Left lung (tissue), 10 donors: Measurements from ENCODE around the gene CAV1. TPM values are rescaled to one million over a fixed set of nuclear protein-coding genes. Genes with fewer than 3 reads are reported as not detected.
"Not testable (repeated sequence)": the region's sequence is repeated elsewhere in the genome, so short reads cannot be mapped to it uniquely, and the experiment has no call there.

Experiments used
- ATAC-seq: fragments of 200-7000 bp; cut with Tn5 transposase; one replicate; pipeline ENCODE4 v1.9.1; 2020; ENCODE audit warnings: moderate library complexity
- DNase-seq, 4 donors: peaks; one replicate each; pipeline ENCODE4 v3.0.0-alpha.2; 2013 to 2020
- H3K27ac ChIP-seq, 2 donors: fragments of 200-600 bp; sonication (generic) in 1 of 2; one replicate each; pipeline versions ENCODE4 v1.5.0 to v1.8.0; 2020 to 2021
- H3K27me3 ChIP-seq, 2 donors: fragments of 200-600 bp; sonication (generic) in 1 of 2; one replicate each; pipeline versions ENCODE4 v1.5.0 to v1.8.0; 2020 to 2021
- H3K36me3 ChIP-seq, 2 donors: fragments of 200-600 bp; sonication (generic) in 1 of 2; one replicate each; pipeline versions ENCODE4 v1.5.0 to v1.8.0; 2020 to 2021
- H3K4me1 ChIP-seq, 2 donors: fragments of 200-600 bp; one replicate each; pipeline ENCODE4 v1.8.0; 2021
- H3K4me3 ChIP-seq, 2 donors: fragments of 200-600 bp; sonication (generic) in 1 of 2; one replicate each; pipeline versions ENCODE4 v1.5.0 to v1.8.0; 2020 to 2021; ENCODE audit warnings: mild to moderate bottlenecking in 1 of 2
- H3K9me3 ChIP-seq, 2 donors: fragments of 200-600 bp; sonication (generic) in 1 of 2; one replicate each; pipeline versions ENCODE4 v1.5.0 to v1.8.0; 2020 to 2021
- intact Hi-C, 2 donors: fragments of 100-400 bp; cut with DNase I; formaldehyde crosslinking; loops; one replicate each; pipeline versions ENCODE4 v1.11.2 to v1.14.2; 2022
- polyA plus RNA-seq, 6 donors: library from polyadenylated mRNA; unstranded; fragments of 120-200 nt; gene quantifications; one replicate each; pipeline ENCODE4 v1.2.1, GENCODE V29; 2013; ENCODE audit not compliant: insufficient read length in 6 of 6
- total RNA-seq, 2 donors: library from RNA; stranded (reverse); fragmentation: NEBNext Ultra II Directional; extraction: Animal tissue kit (Norgen Biotek cat#: 25700); gene quantifications; one replicate each; pipeline ENCODE4 v1.2.1, GENCODE V29; 2021
- TF ChIP-seq, protein P1 (sequence below), 2 donors: fragments of 200-600 bp; sonication (generic) in 1 of 2; IDR thresholded peaks; one replicate each; pipeline versions ENCODE4 v1.5.0 to v1.8.0; 2021; ENCODE audit warnings: antibody characterized with exemption in 2 of 2
- donor health status: DM: no; HTN: yes; CAD: no.
- donor health status: DM: no; HTN: no; CAD: no.

Gene CAV1
- total and polyA plus RNA-seq, 8 donors = 332 to 520 (median 402) TPM

DNA sequence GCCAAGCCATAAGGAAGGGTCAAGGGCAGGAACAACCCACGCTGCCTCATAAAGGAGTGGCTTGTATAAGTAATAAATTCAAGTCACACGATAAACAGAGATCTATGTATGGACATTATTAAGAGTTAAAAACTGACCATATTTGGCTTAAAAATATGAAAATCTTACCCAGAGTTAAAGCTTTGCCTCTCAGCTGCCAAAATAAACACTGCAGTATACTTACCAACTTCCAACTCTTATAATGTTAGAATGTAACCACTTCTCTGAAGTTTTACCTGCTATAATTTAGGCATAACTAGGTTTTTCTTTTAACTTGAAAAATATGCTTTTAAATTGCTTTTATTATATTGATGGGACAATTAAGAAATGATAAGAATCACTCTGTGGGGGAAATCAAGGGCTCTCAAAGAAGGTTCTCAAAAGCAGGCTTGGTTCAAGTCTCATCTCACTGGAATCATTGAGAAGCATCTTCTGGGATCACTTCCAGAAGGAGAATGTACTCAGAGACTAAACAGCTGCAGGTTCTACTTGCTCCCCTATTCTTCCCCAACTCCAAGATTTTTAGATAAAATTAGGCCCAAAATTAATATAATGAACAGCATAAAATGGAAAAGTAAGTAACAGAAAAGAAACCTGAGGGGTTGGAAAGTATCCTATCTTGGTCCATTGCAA lies 41.4 kb upstream of the CAV1 start:
- Histone ChIP-seq H3K4me3 (no peak overlapping the region), H3K4me1 (no peaks in the 10 kb centered on the region), H3K27ac (no peak overlapping the region), H3K27me3 (no peaks in the 10 kb centered on the region), H3K9me3 (no peaks in the 10 kb centered on the region), H3K36me3 (no peaks in the 10 kb centered on the region)
- TF ChIP-seq, protein P1, sequence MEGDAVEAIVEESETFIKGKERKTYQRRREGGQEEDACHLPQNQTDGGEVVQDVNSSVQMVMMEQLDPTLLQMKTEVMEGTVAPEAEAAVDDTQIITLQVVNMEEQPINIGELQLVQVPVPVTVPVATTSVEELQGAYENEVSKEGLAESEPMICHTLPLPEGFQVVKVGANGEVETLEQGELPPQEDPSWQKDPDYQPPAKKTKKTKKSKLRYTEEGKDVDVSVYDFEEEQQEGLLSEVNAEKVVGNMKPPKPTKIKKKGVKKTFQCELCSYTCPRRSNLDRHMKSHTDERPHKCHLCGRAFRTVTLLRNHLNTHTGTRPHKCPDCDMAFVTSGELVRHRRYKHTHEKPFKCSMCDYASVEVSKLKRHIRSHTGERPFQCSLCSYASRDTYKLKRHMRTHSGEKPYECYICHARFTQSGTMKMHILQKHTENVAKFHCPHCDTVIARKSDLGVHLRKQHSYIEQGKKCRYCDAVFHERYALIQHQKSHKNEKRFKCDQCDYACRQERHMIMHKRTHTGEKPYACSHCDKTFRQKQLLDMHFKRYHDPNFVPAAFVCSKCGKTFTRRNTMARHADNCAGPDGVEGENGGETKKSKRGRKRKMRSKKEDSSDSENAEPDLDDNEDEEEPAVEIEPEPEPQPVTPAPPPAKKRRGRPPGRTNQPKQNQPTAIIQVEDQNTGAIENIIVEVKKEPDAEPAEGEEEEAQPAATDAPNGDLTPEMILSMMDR (IDR thresholded peaks at IDR 0.05) = no peak
- ATAC-seq (no peak), DNase-seq (no peak)
- intact Hi-C loops = no loop called here

DNA sequence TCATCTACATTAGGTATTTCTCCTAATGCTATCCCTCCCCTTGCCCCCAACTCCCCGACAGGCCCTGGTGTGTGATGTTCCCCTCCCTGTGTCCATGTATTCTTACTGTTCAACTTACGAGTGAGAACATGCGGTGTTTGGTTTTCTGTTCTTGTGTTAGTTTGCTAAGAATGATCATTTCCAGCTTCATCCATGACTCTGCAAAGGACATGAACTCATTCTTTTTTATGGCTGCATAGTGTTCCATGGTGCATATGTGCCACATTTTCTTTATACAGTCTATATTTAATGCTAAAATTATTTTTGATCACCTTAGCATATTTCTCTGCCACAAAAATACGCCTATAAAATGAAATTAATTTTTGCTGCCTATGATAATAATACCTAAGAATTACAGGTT lies 40.4 kb upstream of the CAV1 start:
- intact Hi-C loops = not testable (repeated sequence)

DNA sequence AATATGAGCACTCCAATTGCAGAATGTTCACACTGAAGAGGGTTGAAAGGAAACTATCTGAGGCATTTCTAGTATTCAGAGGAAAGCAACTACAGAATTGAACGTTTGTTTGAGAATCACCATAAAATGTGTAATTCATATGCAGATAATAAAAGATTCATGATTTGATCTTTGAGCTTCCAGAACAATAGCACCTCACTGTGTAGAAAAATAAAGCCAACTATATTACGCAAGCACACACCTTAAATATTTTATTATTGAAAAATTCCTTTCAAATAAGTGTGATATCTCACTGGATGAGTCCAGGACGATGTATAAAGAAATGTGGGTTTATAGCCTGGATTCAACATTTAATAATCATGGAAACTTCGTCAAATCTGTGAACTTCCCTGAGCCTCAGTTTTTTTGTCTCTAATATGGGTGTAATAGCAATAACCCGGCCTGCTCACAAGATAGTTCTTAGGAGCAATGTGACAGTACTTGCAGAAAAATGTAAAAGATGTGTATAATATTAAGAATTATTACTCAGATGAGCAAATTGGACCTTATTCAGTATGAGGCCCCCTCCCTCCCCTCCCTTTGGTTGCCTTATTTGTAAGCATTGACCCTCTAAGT lies 36.8 kb upstream of the CAV1 start:
- Histone ChIP-seq H3K4me1 (peaks cover 0 to 5% of the 10 kb centered on the region in 2 donors), H3K9me3 (no peaks in the 10 kb centered on the region), H3K27me3 (no peaks in the 10 kb centered on the region), H3K27ac (no peak overlapping the region), H3K36me3 (no peaks in the 10 kb centered on the region), H3K4me3 (no peak overlapping the region)
- intact Hi-C loops = no loop called here
- no peak for DNase-seq
- TF ChIP-seq, protein P1 (IDR thresholded peaks at IDR 0.05) = no peak
- no peak for ATAC-seq

More for the DNA sequence above, 40.4 kb upstream of the CAV1 start:
- not testable (repeated sequence) for ATAC-seq, H3K27ac ChIP-seq, DNase-seq, H3K36me3 ChIP-seq, H3K4me1 ChIP-seq, H3K9me3 ChIP-seq, H3K27me3 ChIP-seq, H3K4me3 ChIP-seq

DNA sequence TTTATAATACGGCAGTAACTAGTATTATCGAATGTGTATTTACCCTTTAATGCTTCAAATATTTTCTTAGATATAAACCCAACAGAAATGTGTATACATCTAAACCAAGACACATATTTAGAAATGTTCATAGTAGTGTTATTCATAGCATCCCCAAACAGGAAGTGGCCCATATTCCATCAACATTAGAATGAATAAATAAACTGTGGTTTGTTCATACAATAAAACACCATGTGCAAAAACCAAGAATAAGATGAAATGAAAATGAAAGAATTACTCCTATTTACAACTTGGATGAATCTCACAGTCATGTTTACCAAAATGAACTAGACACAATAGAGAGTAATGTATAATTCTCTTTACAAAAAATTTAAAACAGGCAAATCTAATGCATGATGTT lies 34.5 kb upstream of the CAV1 start:
- no peaks in the 10 kb centered on the region for H3K9me3 ChIP-seq
- DNase-seq = no peak
- no peaks in the 10 kb centered on the region for H3K27me3 ChIP-seq
- H3K36me3 ChIP-seq = no peaks in the 10 kb centered on the region
- H3K4me1 ChIP-seq = peaks cover 0 to 7% of the 10 kb centered on the region in 2 donors
- intact Hi-C loops = no loop called here
- no peak for ATAC-seq
- TF ChIP-seq, protein P1 (IDR thresholded peaks at IDR 0.05) = no peak
- H3K27ac ChIP-seq = peak overlapping the region in 1 of 2 donors; percentile 16
- no peak overlapping the region for H3K4me3 ChIP-seq

DNA sequence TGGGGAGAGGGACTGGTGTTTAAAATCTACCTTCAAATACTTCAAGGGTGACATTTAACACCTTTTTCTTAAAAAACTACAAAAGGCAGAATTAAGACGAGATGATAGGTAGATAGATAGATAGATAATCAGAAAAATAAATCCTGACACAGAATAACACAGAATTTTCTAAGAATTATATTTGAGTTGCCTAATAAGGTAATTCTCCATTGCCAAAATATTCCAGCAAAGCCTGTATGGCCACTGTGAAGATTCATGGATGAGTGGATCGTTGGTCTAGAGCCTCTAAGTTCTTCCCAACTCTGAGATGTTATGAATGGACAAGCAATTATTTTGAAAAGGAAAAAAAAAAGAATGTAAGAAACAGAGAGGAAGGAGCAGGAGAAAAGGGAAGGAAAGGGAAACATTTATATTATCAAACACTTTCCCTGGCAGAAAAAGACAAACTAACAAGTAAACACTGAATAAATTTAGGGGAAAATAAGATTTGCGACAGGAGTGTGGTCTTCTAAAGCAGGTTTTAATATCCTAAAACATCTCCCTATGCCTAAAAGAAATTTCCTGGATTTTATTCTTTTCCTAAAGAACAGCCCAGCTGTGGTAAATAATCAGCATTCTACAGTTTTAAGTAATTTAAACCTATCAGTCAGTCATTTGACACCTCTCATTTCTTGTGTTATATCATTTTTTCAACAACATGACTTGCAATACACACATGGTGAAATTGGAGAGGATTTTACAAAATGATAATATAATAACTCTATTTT lies 32.8 kb upstream of the CAV1 start:
- DNase-seq (no peak), ATAC-seq (no peak)
- no peaks in the 10 kb centered on the region for H3K27me3 ChIP-seq
- intact Hi-C loops = no loop called here
- H3K4me3 ChIP-seq = no peak overlapping the region
- H3K36me3 ChIP-seq = no peaks in the 10 kb centered on the region
- no peaks in the 10 kb centered on the region for H3K9me3 ChIP-seq
- H3K4me1 ChIP-seq = peaks cover 0 to 7% of the 10 kb centered on the region in 2 donors
- TF ChIP-seq, protein P1 (IDR thresholded peaks at IDR 0.05) = no peak
- no peak overlapping the region for H3K27ac ChIP-seq
